Measurements from ENCODE around the gene SMOC1. TPM values are rescaled to one million over a fixed set of nuclear protein-coding genes. Genes with fewer than 3 reads are reported as not detected.
A peak's percentile ranks its signal among the peaks of the same experiment; 100 is the strongest.

SMOC1 gene
- total and polyA plus RNA-seq, 2 experiments from 2014 or later = 0.70 to 3.5 TPM

DNA sequence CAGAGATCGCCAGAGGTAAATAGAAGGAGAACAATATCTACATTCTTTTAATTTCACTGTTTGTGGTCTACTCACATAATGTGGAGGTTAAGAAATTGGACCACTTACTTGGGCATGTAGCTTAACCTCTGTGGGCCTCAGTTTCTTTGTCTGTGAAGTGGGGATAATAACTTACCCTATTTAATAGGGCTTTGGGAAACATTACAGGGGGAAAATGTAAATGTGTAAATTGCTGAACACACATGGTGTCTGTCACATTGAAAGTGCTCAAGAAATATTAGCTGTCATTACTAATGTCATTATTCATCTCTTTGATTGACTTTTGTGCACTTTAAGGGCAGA lies 169.1 kb downstream of the SMOC1 start:
- no peak overlapping the region for H3K4me2 ChIP-seq (ENCODE audit: unreplicated experiment)
- H3K79me2 ChIP-seq (ENCODE audit: insufficient read depth) = no peaks in the 10 kb centered on the region
- no peaks in the 10 kb centered on the region for H3K36me3 ChIP-seq (ENCODE audit: low read depth)
- in situ Hi-C loops (cut with MboI) = loop anchor here (25.0 kb wide), 1 partner anchor 461 kb away; no protein-coding TSS in a partner anchor
- no peak overlapping the region for H3K4me3 ChIP-seq
- no peak overlapping the region for H3K27ac ChIP-seq
- no peaks in the 10 kb centered on the region for H3F3A ChIP-seq (ENCODE audit: insufficient read depth)
- WGBS, 2 experiments (ENCODE audit: low coverage in 1 of 2, low lambda C conversion rate in 2 of 2, missing lambda C conversion rate in 2 of 2) = 7 to 9% methylated on average over 1 of the region's 1 CpG
- no peak overlapping the region for H3K9ac ChIP-seq
- H3K9me2 ChIP-seq (ENCODE audit: insufficient read depth) = no peaks in the 10 kb centered on the region
- H3K27me3 ChIP-seq (replicated peaks; ENCODE audit: insufficient read depth) = peaks cover 4% of the 10 kb centered on the region
- no peak overlapping the region for H2AFZ ChIP-seq
- no peaks in the 10 kb centered on the region for H4K20me1 ChIP-seq (ENCODE audit: insufficient read depth)
- no peaks in the 10 kb centered on the region for H3K4me1 ChIP-seq (ENCODE audit: insufficient read depth)
- TF ChIP-seq EZH2 (IDR thresholded peaks at IDR 0.05; ENCODE audit: insufficient read depth, poor library complexity, severe bottlenecking) = no peak
- TF ChIP-seq EZH2phosphoT487 (IDR thresholded peaks at IDR 0.05; ENCODE audit: insufficient read depth, low read depth) = no peak
- DNase-seq = no peak
- H3K9me3 ChIP-seq (ENCODE audit: low read depth) = no peaks in the 10 kb centered on the region

DNA sequence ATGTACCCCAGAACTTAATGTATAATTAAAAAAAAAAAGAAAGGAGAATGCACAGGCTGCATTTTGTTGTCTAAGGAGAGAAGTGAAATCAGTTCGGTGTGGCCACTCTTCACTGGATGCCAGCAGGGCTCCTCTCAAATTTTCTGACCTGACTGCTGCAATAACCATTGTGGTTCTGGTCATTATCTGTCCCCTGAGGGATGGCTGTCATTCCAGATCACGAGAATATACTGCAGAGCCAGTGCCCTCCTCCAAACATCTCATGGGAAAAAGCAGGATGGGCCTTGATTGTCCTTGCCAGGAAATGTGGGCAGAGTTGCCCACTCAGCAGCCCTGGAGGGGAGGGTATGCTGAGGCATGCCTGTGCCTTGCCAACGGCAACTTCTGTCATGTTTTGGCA lies 170.4 kb downstream of the SMOC1 start:
- Histone ChIP-seq H3K27ac (no peak overlapping the region), H4K20me1 (ENCODE audit: insufficient read depth) (no peaks in the 10 kb centered on the region), H3K4me3 (no peak overlapping the region), H3K79me2 (ENCODE audit: insufficient read depth) (no peaks in the 10 kb centered on the region), H3K9me2 (ENCODE audit: insufficient read depth) (no peaks in the 10 kb centered on the region), H3F3A (ENCODE audit: insufficient read depth) (no peaks in the 10 kb centered on the region), H3K9ac (no peak overlapping the region), H3K9me3 (ENCODE audit: low read depth) (no peaks in the 10 kb centered on the region), H3K36me3 (ENCODE audit: low read depth) (no peaks in the 10 kb centered on the region), H3K4me1 (ENCODE audit: insufficient read depth) (no peaks in the 10 kb centered on the region), H3K4me2 (ENCODE audit: unreplicated experiment) (no peak overlapping the region), H3K27me3 (replicated peaks; ENCODE audit: insufficient read depth) (peaks cover under 1% of the 10 kb centered on the region; the same call in 1 of the 2 replicates), H2AFZ (no peak overlapping the region)
- DNase-seq = no peak
- WGBS, 2 experiments (ENCODE audit: low coverage in 1 of 2, low lambda C conversion rate in 2 of 2, missing lambda C conversion rate in 2 of 2) = 18 to 25% methylated on average over 3 of the region's 3 CpGs
- in situ Hi-C loops (cut with MboI) = loop anchor here (25.0 kb wide), 1 partner anchor 462 kb away; no protein-coding TSS in a partner anchor
- no peak for TF ChIP-seq EZH2 (IDR thresholded peaks at IDR 0.05; ENCODE audit: insufficient read depth, poor library complexity, severe bottlenecking)
- no peak for TF ChIP-seq EZH2phosphoT487 (IDR thresholded peaks at IDR 0.05; ENCODE audit: insufficient read depth, low read depth)

DNA sequence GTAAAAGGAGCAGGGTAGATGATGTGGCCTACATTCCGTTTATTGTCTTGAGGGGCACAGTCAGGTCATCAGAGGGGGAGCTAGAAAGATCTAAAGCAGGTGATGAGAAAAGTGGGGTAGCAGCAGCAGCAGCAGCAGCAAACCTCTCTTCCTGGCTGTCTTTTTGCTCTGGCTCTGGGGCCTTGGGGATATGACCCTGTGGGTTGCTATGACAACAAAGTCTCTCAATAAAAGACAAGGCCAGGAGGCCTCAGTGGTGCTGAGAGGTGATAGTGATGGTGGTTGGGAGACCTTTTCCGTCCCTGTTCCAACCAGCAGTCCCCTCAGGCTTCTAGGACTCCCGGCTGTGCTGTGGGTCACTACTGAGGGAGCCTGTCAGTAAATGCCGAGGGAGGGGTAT lies 170.9 kb downstream of the SMOC1 start:
- no peak overlapping the region for H2AFZ ChIP-seq

DNA sequence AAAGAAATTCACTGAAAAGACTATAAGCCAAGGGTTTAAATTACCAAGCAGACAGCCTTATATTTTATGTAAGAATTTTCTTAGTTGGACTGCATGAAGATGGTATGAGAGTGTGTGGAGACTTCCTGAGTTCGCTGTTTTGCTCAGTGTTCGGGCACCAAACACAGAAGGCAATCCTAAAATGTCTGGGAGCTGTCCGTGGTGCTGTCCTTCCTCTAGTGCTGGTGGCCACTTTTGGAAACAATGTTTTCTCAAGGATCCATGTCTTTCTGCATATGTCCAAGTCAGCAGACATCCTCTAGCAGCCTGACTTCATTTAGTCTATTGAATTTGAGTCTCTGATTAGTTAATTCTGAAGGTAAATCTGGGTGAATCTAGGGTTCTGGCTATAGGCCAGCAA lies 173.8 kb downstream of the SMOC1 start:
- Histone ChIP-seq H4K20me1 (ENCODE audit: insufficient read depth) (no peaks in the 10 kb centered on the region), H3F3A (ENCODE audit: insufficient read depth) (no peaks in the 10 kb centered on the region), H3K4me3 (no peak overlapping the region), H3K4me2 (ENCODE audit: unreplicated experiment) (no peak overlapping the region), H3K9me2 (ENCODE audit: insufficient read depth) (no peaks in the 10 kb centered on the region), H3K27ac (no peak overlapping the region), H3K9ac (no peak overlapping the region), H3K79me2 (ENCODE audit: insufficient read depth) (no peaks in the 10 kb centered on the region), H3K4me1 (ENCODE audit: insufficient read depth) (no peaks in the 10 kb centered on the region), H3K36me3 (ENCODE audit: low read depth) (no peaks in the 10 kb centered on the region), H3K27me3 (replicated peaks; ENCODE audit: insufficient read depth) (no peaks in the 10 kb centered on the region), H3K9me3 (ENCODE audit: low read depth) (no peaks in the 10 kb centered on the region), H2AFZ (no peak overlapping the region)
- TF ChIP-seq EZH2 (IDR thresholded peaks at IDR 0.05; ENCODE audit: insufficient read depth, poor library complexity, severe bottlenecking) = no peak
- no peak for TF ChIP-seq EZH2phosphoT487 (IDR thresholded peaks at IDR 0.05; ENCODE audit: insufficient read depth, low read depth)
- 5 to 7% methylated on average over 3 of the region's 3 CpGs for WGBS, 2 experiments (ENCODE audit: low coverage in 1 of 2, low lambda C conversion rate in 2 of 2, missing lambda C conversion rate in 2 of 2)
- DNase-seq = peak; percentile 56
- in situ Hi-C loops (cut with MboI) = no loop called here

More for the DNA sequence above, 170.9 kb downstream of the SMOC1 start:
- Histone ChIP-seq H3K9ac (no peak overlapping the region), H3K27me3 (replicated peaks; ENCODE audit: insufficient read depth) (no peaks in the 10 kb centered on the region), H3K9me2 (ENCODE audit: insufficient read depth) (no peaks in the 10 kb centered on the region), H3F3A (ENCODE audit: insufficient read depth) (no peaks in the 10 kb centered on the region), H3K9me3 (ENCODE audit: low read depth) (no peaks in the 10 kb centered on the region), H3K79me2 (ENCODE audit: insufficient read depth) (no peaks in the 10 kb centered on the region), H3K4me1 (ENCODE audit: insufficient read depth) (no peaks in the 10 kb centered on the region), H4K20me1 (ENCODE audit: insufficient read depth) (no peaks in the 10 kb centered on the region), H3K4me2 (ENCODE audit: unreplicated experiment) (no peak overlapping the region), H3K36me3 (ENCODE audit: low read depth) (no peaks in the 10 kb centered on the region), H3K27ac (no peak overlapping the region), H3K4me3 (no peak overlapping the region)
- in situ Hi-C loops (cut with MboI) = no loop called here
- 10 to 11% methylated on average over 4 of the region's 4 CpGs for WGBS, 2 experiments (ENCODE audit: low coverage in 1 of 2, low lambda C conversion rate in 2 of 2, missing lambda C conversion rate in 2 of 2)
- TF ChIP-seq EZH2phosphoT487 (IDR thresholded peaks at IDR 0.05; ENCODE audit: insufficient read depth, low read depth) (no peak), EZH2 (IDR thresholded peaks at IDR 0.05; ENCODE audit: insufficient read depth, poor library complexity, severe bottlenecking) (no peak)
- no peak for DNase-seq

All from GM23248 (cell line).